GM12878 (cell line): ENCODE measurements around the gene GALE. TPM values are rescaled to one million over a fixed set of nuclear protein-coding genes. Genes with fewer than 3 reads are reported as not detected.

Source experiments
- BRCA1 ChIP-seq: IDR thresholded peaks from 2 replicates; pipeline ENCODE4 v1.6.1; 2011; ENCODE audit warnings: low read depth, low read length, improper control_type of control experiment
- HDAC6 ChIP-seq: fragments of 200-600 bp; sonication (generic); IDR thresholded peaks from one replicate; pipeline ENCODE4 v1.8.0; 2017; ENCODE audit warnings: antibody characterized with exemption; ENCODE audit not compliant: unreplicated experiment
- IKZF1 ChIP-seq: fragments of 450-650 bp; conservative IDR thresholded peaks from 2 replicates; pipeline ENCODE4 v1.6.1; 2017; ENCODE audit warnings: antibody characterized with exemption, mild to moderate bottlenecking
- MEF2A ChIP-seq: IDR thresholded peaks from 2 replicates; pipeline ENCODE4 v1.6.1; 2011; ENCODE audit warnings: low read depth, mild to moderate bottlenecking, low read length, moderate library complexity; ENCODE audit not compliant: insufficient read depth
- MEF2B ChIP-seq: fragments of 450-650 bp; IDR thresholded peaks from 2 replicates; pipeline ENCODE4 v1.6.1; 2018; ENCODE audit warnings: mild to moderate bottlenecking, moderate library complexity; ENCODE audit not compliant: partially characterized antibody, poor library complexity, severe bottlenecking
- NFYA ChIP-seq: IDR thresholded peaks from 2 replicates; pipeline ENCODE4 v1.6.1; 2011; ENCODE audit warnings: low read depth, mild to moderate bottlenecking, low read length, improper control_type of control experiment, borderline replicate concordance
- NR2C1 ChIP-seq: fragments of 450-650 bp; IDR thresholded peaks from 2 replicates; pipeline ENCODE4 v1.6.1; 2017; ENCODE audit warnings: antibody characterized with exemption, mild to moderate bottlenecking, moderate library complexity
- NR2C2 ChIP-seq: IDR thresholded peaks from 2 replicates; pipeline ENCODE4 v1.6.1; 2011; ENCODE audit warnings: borderline replicate concordance, low read depth; ENCODE audit not compliant: control insufficient read depth, insufficient read length
- RUNX3 ChIP-seq: IDR thresholded peaks from 2 replicates; pipeline ENCODE4 v1.6.1; 2012; ENCODE audit warnings: low read length, inconsistent platforms
- SUZ12 ChIP-seq: fragments of 200-600 bp; sonication (generic); IDR thresholded peaks from one replicate; pipeline ENCODE4 v1.6.1; 2018; ENCODE audit warnings: antibody characterized with exemption, mild to moderate bottlenecking; ENCODE audit not compliant: unreplicated experiment
- TCF7 ChIP-seq: IDR thresholded peaks from 2 replicates; pipeline ENCODE4 v1.6.1; 2014; ENCODE audit warnings: antibody characterized with exemption, borderline replicate concordance
- polyA plus RNA-seq, 11 experiments: library from polyadenylated mRNA; depleted of rRNA in 4 of 11; unstranded in 6 of 11; stranded (reverse) in 5 of 11; fragments of >200 nt; fragmentation: Nextera tagmentation in 4 of 11; fragmentation: Illumina TruSeq in 1 of 11; extraction: Ambion mirVana in 4 of 11; extraction: Trizol in 1 of 11; gene quantifications; 1 replicate in 1 of 11; 2 replicates in 10 of 11; pipeline versions ENCODE4 v1.2.1 to v1.2.3, GENCODE V29; 2011 to 2016; ENCODE audit warnings: inconsistent platforms in 2 of 11, missing spikeins in 2 of 11, low read depth in 1 of 11
- total RNA-seq, 4 experiments: library from RNA; depleted of rRNA in 3 of 4; stranded (reverse); fragments of >200 nt in 3 of 4; fragmentation: Illumina TruSeq in 1 of 4; extraction: Trizol in 1 of 4; gene quantifications; 2 replicates each; pipeline versions ENCODE4 v1.2.1 to v1.2.3, GENCODE V29; 2013 to 2021
- TF ChIP-seq, protein P1 (sequence below): IDR thresholded peaks from 2 replicates; pipeline ENCODE4 v1.6.1; 2011; ENCODE audit warnings: low read depth, low read length, improper control_type of control experiment, borderline replicate concordance
- TF ChIP-seq, protein P2 (sequence below): fragments of 150-350 bp; IDR thresholded peaks from 2 replicates; pipeline ENCODE4 v1.6.1; 2016; ENCODE audit warnings: low read depth, low read length

Gene GALE
- total and polyA plus RNA-seq, 10 of the 15 experiments (the other 5 are each of a cell fraction or from before 2014, with no cell fraction given): 4.2 to 93.7 (median 40.4) TPM

DNA sequence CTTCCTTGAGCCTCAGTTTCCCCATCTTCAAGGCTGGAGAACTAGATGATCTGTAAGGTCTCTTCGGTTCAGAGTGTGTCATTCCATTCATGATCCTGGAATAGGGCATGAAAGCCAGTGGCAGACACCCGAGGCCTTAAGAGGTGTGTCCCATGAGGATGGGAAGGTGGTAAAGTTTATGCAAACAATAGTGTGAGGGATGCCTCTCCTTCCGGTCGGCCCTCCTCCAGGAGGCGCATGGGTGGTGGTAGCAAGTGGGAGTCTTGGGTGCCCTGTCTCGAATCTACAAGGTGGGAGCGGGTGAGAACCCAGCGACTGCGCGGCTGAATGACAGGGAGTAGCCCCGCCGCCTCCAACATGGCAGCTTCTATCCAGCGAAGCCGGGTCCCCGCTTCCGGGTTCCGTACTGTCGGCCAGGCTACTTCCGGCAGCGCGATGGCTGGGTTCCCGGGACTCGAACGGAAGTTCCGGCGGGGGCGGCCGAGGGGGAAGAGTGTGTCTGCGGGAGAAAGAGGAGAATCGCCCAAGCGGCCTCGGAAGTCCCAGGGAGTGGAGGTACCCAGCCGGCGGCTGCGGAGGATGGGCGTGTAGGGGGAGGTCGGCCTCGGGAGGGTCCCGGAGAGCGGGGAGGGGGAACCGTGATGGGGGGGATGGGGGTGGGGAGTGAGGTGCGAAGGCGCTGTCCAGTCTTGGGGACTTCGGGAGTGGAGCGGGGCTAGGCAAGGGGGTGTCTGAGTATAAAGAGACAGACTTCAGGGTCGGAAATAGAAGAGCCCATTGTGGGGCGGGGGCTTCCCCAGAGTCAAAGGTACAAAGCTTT is 9.6 kb downstream of the GALE start, which contains the start of gene LYPLA2 (continued):
- TF ChIP-seq RUNX3: no peak
- no peak for TF ChIP-seq NFYA
- no peak for TF ChIP-seq NR2C2
- TF ChIP-seq, protein P1, sequence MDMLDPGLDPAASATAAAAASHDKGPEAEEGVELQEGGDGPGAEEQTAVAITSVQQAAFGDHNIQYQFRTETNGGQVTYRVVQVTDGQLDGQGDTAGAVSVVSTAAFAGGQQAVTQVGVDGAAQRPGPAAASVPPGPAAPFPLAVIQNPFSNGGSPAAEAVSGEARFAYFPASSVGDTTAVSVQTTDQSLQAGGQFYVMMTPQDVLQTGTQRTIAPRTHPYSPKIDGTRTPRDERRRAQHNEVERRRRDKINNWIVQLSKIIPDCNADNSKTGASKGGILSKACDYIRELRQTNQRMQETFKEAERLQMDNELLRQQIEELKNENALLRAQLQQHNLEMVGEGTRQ: no peak
- peak; percentile 41 for TF ChIP-seq NR2C1
- TF ChIP-seq MEF2A: no peak
- TF ChIP-seq HDAC6: no peak
- no peak for TF ChIP-seq TCF7
- TF ChIP-seq, protein P2, sequence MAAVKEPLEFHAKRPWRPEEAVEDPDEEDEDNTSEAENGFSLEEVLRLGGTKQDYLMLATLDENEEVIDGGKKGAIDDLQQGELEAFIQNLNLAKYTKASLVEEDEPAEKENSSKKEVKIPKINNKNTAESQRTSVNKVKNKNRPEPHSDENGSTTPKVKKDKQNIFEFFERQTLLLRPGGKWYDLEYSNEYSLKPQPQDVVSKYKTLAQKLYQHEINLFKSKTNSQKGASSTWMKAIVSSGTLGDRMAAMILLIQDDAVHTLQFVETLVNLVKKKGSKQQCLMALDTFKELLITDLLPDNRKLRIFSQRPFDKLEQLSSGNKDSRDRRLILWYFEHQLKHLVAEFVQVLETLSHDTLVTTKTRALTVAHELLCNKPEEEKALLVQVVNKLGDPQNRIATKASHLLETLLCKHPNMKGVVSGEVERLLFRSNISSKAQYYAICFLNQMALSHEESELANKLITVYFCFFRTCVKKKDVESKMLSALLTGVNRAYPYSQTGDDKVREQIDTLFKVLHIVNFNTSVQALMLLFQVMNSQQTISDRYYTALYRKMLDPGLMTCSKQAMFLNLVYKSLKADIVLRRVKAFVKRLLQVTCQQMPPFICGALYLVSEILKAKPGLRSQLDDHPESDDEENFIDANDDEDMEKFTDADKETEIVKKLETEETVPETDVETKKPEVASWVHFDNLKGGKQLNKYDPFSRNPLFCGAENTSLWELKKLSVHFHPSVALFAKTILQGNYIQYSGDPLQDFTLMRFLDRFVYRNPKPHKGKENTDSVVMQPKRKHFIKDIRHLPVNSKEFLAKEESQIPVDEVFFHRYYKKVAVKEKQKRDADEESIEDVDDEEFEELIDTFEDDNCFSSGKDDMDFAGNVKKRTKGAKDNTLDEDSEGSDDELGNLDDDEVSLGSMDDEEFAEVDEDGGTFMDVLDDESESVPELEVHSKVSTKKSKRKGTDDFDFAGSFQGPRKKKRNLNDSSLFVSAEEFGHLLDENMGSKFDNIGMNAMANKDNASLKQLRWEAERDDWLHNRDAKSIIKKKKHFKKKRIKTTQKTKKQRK: no peak
- TF ChIP-seq MEF2B: no peak
- TF ChIP-seq IKZF1: peak; percentile 84
- TF ChIP-seq BRCA1: no peak
- no peak for TF ChIP-seq SUZ12
- TF ChIP-seq, all 136 proteins: peak for 46
